Measurements from ENCODE around the gene SRXN1. TPM values are rescaled to one million over a fixed set of nuclear protein-coding genes. Genes with fewer than 3 reads are reported as not detected.

The SRXN1 gene
- total RNA-seq, 4 donors from 2014 or later, result 36.9 to 57.1 (median 38.0) TPM

GRCh38 chr20:646868-647233 is 6.1 kb downstream of the SRXN1 start:
- Histone ChIP-seq H3K27me3 (peaks cover 18% of the 10 kb centered on the region), H3K4me1 (peaks cover 0 to 30% (median 10%) of the 10 kb centered on the region in 3 donors), H3K36me3 (peaks cover 0 to 47% of the 10 kb centered on the region in 2 donors), H3K4me3 (no peak overlapping the region), H3K9me3 (peaks cover 0 to 14% (median 0%) of the 10 kb centered on the region in 3 donors), H3K27ac (no peak overlapping the region)
- 60 to 80% methylated on average over 1 of the region's 2 CpGs for WGBS, 2 donors (ENCODE audit: low coverage in 1 of 2)
- no peak for ATAC-seq
- TF ChIP-seq POLR2A (IDR thresholded peaks at IDR 0.05), result no peak
- no peak for TF ChIP-seq CTCF (IDR thresholded peaks at IDR 0.05)
- no peak for TF ChIP-seq POLR2AphosphoS5 (IDR thresholded peaks at IDR 0.05)
- TF ChIP-seq EP300 (IDR thresholded peaks at IDR 0.05), result no peak

GRCh38 chr20:646107-646867 is 6.7 kb downstream of the SRXN1 start:
- WGBS, 2 donors (ENCODE audit: low coverage in 1 of 2), result 46 to 74% methylated on average over 3 to 9 of the region's 10 CpGs
- TF ChIP-seq EP300 (IDR thresholded peaks at IDR 0.05) (no peak), POLR2A (IDR thresholded peaks at IDR 0.05) (no peak), CTCF (IDR thresholded peaks at IDR 0.05) (no peak), POLR2AphosphoS5 (IDR thresholded peaks at IDR 0.05) (no peak)
- no peak for ATAC-seq
- peaks cover 0 to 14% (median 0%) of the 10 kb centered on the region in 3 donors for H3K9me3 ChIP-seq
- H3K27ac ChIP-seq, result no peak overlapping the region
- H3K27me3 ChIP-seq, result peaks cover 18% of the 10 kb centered on the region
- peaks cover 0 to 25% (median 5%) of the 10 kb centered on the region in 3 donors for H3K4me1 ChIP-seq
- no peak overlapping the region for H3K4me3 ChIP-seq
- peaks cover 0 to 47% of the 10 kb centered on the region in 2 donors for H3K36me3 ChIP-seq

- H3K9me3 ChIP-seq, result peaks cover 0 to 14% (median 0%) of the 10 kb centered on the region in 3 donors
Observed at GRCh38 chr20:645318-646106, 7.5 kb downstream of the SRXN1 start.

GRCh38 chr20:644692-645317 is 8.2 kb downstream of the SRXN1 start:
- Histone ChIP-seq H3K36me3 (peaks cover 0 to 35% of the 10 kb centered on the region in 2 donors), H3K4me1 (peaks cover 0 to 21% (median 5%) of the 10 kb centered on the region in 3 donors), H3K4me3 (no peak overlapping the region), H3K9me3 (peaks cover 0 to 14% (median 0%) of the 10 kb centered on the region in 3 donors), H3K27ac (no peak overlapping the region), H3K27me3 (peaks cover 24% of the 10 kb centered on the region)
- WGBS, 2 donors (ENCODE audit: low coverage in 1 of 2), result 77 to 85% methylated on average over 5 to 10 of the region's 11 CpGs
- TF ChIP-seq EP300 (IDR thresholded peaks at IDR 0.05) (no peak), POLR2AphosphoS5 (IDR thresholded peaks at IDR 0.05) (no peak), CTCF (IDR thresholded peaks at IDR 0.05) (no peak), POLR2A (IDR thresholded peaks at IDR 0.05) (no peak)
- no peak for ATAC-seq

More at GRCh38 chr20:645318-646106, 7.5 kb downstream of the SRXN1 start:
- 14 to 15% methylated on average over 4 to 5 of the region's 20 CpGs for WGBS, 2 donors (ENCODE audit: low coverage in 1 of 2)
- Histone ChIP-seq H3K4me3 (no peak overlapping the region), H3K27me3 (peaks cover 21% of the 10 kb centered on the region), H3K4me1 (peaks cover 0 to 21% (median 5%) of the 10 kb centered on the region in 3 donors), H3K36me3 (peaks cover 0 to 42% of the 10 kb centered on the region in 2 donors), H3K27ac (no peak overlapping the region)
- ATAC-seq, result peak; percentile 73
- TF ChIP-seq POLR2AphosphoS5 (IDR thresholded peaks at IDR 0.05) (no peak), EP300 (IDR thresholded peaks at IDR 0.05) (no peak), CTCF (IDR thresholded peaks at IDR 0.05) (peak in 3 of 4 experiments; percentile 71 to 88 (median 82))
